GM21390 (cell line): ENCODE measurements around the gene THAP7.
A peak's percentile ranks its signal among the peaks of the same experiment; 100 is the strongest.
"Not testable (repeated sequence)": the region's sequence is repeated elsewhere in the genome, so short reads cannot be mapped to it uniquely, and the experiment has no call there.

ENCODE experiments used
- ATAC-seq: cut with Tn5 transposase; IDR thresholded peaks from one replicate; pipeline ENCODE4 v1.9.1; 2021; ENCODE audit not compliant: unreplicated experiment

Gene THAP7

DNA sequence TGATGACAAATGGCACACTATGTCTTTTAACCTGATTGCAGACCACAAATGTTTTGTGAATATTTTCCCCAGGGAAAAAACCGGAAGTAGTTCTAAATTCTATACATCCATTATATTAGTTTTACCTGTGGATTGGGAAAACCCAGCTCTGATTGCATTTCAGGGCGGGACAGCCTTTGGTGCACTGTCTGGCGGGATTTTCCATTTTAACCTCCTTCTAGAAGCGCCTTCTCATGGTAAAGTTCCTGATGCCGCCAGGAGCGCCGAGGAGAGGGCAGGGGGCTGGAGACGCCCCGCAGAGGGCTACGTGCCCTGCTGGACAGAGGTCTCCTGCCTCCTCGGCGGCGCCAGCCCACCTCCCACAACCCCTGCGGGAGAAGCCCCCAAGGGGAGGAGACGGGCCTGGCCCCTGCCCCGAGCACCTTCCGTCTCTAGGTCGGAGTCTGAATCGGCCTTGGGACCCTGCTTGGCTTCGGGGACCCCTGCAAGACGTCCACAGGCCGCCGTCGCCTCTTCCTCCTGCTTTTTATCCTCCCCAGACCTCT, 11.8 kb upstream of the THAP7 start:
- no peak for ATAC-seq

DNA sequence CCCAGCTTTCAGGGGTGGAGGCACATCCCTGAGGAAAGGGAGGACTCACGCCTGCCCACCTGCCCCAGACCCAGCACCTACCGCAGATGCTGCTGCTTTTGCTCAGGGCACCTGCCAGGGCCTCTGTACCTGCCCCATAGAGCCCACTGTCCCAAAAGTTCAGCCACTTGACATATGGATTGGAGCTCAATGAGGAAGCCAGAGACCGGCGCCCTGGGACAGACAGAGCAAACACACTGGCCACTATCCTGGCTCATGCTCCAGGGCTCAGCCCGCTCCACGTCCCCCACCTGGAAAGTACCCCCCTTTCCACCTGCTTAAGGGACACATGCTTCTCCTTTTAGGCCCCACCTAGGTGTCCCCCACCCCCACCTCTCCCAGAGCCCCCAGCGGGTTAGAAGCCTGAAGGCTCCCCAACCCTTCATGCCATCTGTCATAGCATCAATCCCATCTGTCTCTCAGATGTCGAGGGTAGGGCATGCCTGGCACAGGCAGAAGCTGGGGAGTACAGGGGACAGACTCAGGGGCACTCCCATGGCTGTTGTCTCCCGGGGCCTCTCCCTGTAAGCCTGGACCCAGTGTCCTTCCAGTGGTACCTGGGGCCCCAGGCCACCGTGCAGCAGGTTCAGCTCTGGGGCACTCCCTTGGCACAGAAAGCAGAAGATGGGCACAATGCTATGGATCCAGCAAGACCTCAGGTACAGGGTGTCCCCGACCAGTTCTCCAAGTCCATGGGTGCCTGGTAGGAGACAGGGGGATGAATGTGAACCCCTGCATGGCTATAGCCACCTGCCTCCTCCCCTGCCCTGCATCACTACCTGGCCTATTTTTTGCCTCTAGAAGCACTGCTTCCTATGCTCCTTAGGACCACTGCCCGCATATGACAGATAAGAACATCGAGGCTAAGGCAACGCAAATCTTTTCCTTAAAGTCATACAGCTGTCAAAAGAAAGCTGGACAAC, 10.8 kb upstream of the THAP7 start:
- ATAC-seq, result no peak

DNA sequence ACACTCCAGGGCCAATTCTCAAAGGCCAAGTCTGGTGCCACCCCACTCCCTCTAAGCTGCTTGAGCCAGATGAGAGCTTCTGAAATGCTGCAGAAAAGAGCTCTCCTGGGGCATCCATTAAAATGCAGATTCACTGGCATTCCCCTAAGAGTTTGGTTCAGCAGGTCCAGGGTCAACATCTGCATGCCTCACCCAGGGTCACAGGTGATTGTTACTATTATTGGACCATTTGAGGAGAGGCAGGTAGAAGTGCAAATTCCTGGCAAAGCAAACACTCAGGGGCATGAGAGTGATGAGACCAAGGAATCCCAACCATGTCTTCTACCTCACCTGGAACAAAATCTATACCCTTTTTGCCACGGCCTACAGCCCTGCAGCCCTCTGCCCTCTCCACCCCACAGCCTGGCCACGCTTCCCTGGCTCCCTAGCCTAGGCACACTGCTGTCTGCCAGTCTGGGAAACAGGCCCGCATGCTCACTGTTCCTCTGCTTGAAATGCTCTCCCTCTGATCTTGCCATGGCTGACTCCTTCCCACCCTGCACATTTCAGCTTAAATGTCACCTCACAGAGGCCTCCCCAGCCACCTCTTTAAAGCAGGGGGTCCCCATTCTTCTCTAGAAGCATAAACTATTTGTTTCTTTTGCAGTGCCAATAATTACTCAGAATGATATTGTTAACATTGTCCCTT, 8.7 kb upstream of the THAP7 start:
- ATAC-seq, result no peak

DNA sequence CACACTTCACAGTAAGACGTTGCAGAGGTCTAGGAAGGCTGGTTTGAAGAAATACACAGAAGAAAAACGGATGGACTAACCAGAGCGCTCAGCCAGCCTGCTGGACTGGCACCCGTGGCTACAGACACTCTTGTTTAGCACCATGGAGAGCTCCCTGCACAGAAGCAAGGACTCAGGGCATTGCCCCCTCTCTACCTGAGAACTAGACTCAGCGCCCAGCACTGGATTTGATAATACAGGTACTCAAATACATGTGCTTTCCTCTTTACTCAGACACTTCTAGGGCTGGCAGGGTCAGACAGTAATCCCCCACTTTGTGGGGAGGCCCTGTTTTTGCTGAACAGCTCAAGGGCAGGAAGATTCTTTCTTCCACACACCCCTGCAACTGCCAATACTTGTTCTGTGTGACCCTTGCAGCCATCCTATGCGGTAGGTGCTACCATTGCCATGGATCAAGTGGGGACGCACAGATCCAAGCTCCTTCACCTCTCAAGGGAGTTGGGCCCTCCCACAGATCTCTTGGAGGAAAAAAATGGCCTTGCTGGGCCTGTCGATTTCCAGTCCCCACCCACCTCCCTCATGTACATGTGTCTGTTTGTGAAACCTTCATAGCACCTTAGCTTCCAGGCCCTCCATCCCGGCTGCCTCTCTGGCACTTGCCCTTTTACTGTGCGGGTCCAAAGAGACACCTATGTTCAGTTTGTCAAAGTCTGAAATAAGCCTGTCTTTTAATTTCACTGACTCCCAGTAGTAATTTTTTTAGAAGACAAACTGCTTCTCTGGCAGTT, 7.9 kb upstream of the THAP7 start:
- ATAC-seq, result no peak

DNA sequence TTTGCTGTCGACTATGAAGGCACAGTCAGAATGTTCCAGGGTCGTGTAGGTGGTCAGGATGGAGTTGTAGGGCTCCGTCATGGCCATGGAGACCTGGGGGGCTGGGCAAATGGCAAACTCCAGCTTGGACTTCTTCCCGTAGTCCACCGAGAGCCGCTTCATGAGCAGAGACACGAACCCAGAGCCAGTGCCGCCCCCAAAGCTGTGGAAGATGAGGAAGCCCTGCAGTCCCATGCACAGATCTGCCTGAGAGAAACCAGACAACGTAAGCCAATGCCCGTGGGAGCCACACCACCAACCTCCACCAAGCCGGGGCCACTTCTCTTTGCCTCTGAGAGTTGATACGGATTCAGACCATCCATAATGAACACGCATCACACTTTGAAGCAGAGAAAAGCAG, 7.3 kb upstream of the THAP7 start:
- not testable (repeated sequence) for ATAC-seq

DNA sequence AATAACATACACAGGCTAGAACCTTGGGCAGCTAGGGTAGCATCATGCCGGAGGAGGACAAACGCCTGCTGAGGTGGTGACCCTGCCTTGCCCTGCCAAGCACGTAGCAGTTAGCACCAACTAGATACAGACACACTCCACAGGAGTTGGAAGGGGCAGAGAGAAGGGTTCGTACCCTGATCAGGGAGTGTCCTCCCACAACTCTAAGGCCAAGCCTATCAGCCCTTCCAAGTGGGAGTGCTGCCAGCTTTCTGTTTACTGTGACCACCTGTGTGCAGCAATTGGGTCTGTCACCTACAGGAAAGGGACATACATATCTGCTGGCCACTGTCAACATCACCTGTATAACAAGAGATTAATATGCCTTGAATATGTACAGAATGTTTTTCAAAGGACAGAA, 1.9 kb upstream of the THAP7 start:
- no peak for ATAC-seq

DNA sequence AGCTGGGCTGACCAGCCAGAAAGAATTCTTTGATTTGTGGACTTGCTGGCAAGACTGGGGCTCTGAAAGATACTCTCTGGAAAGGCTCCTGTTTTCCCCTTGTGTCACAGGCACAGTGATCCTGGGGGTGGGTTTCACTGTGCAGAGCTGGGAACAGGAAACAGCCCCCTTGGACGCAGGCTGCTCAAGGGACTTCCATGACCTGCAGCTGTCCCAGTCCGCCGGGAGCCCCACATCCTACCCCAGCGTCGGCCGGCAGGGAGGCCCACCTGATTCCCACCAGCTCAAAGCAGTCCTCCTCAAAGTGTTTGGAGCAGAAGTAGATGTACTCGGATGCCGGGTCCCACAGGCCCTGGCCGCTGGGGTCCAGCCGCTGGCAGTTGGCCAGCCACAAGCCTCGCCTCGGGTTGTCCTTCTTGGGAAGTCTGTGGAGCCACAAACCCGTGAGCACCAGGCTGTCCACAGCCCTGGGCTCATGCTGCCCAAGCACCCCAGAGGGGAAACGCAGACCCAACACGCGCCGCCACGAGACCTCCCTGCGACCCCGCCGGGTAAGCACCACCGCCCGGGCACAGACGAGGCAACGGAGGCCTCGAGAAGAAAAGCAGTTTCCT, 824 bp downstream of the THAP7 start:
- ATAC-seq, result peak; percentile 2

DNA sequence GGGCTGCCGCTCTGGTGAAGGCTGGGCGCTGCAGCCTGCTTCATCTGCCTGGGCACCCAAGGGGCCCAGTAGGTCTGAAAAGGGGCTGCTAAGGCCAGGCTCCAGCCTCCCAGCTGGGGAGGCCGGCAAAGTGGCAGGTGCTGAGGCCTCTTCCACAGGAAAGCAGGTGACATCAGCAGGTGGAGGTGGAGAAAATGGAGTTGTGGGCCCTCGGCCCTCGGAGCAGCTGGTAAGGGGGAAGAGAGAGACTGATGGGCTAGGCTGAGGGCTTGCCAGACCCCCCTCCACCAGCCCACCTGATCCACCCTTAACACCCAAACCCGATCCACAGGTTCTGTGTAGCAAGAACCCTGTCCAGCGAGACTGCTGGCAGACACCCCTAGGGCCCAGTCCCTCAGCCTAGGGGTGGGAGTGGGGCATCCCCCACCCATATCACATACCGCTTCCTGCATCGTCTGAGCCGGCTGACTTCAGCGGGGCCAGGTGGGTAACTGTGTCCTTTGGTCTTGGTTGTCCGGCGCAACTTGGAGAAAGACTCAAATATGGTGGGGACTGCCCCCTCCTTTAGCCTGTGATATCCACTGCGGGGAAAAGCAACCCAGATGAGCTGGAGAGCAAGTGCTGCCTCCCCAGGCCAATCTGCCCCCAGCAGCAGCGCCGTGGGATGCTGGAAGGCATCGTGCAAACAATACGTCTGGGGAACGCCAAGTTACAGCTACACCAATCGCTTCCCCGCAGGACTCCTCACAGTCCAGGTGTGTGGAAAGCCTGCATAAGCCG, 1.5 kb downstream of the THAP7 start:
- ATAC-seq, result no peak

DNA sequence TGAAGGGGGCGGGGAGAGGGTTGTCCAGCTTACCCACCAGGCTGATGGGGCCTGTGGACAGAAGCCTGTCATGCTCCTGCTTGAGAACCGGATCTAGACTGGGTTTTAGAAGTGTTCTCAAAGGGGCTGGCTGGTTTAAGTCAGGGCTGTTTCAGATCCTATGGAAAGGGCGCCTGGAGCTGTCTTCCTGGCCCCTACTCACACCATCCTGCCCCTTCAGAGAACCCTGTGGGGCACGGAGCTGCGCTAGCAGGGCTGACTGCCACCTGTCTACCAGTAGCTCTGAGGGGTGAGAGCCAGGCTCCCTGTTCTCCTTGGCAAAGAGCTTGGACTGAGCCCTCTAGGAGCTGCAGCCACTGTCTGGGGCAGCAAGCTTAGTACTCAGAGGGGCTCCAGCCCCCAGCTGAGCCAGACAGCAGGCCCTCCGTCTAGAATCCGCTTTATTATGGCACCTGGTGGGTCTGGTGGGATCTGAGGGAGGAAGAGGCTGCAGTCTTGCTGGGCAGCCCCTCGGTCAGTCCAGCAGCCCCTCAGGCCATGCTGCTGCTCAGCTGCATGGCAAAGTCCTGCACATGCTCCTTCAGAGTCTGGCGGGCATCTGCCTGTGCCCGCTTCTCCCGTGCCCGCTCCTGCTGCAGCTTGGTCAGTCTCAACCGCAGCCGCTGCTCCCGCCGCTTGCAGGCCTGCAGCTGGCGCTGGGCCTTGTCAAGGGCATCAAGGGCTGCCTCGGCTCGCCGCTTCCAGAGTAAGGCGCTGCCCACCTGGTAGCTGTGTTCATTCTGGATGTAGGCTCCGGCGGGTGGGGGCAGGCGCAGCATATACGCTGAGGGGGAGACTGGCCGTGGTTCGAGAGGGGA, 2.3 kb downstream of the THAP7 start:
- ATAC-seq, result no peak

DNA sequence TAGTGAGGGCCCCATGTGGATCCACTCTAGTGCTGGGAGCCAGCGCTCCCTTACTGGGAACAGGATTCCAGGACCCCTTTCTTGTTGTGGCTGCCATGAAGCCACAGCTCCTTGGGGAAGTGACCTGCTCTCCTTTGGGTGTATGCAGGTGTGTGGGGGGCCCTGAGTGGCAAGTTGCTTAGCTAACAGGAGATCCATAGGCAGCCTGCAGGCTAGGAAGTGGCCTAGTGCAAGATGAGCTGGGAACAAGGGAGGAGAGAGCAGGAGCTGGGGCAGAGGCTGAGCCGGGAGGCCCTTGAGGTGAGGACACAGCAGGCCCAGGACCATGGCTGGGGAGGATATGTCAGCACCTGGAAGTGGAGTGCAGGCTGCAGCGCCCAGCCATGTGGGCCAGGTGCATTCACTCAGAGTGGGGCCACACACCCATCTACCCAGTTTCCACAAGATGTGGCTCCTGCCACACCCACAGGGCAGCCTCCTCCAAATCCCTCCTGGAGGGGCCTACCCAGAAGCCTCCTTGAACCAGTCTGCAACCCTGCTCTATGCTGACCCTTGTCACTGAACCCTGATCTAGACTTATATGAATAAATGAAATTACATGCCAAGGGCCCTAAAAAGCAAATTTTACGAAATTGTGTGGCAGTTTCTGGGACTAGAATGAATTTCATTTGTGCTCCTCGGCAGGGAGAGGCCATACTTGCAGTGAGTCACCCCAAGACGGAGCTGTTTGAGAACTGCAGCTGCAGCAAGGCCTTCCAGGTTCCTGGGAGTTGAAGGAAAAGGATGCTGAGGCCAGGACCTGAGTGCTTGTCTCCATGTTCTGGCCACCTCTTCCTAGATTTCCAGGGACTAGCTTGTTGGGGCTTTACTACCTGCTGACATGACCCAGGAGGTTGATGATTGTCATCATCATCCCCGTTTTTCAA, 3.2 kb downstream of the THAP7 start:
- ATAC-seq, result no peak

DNA sequence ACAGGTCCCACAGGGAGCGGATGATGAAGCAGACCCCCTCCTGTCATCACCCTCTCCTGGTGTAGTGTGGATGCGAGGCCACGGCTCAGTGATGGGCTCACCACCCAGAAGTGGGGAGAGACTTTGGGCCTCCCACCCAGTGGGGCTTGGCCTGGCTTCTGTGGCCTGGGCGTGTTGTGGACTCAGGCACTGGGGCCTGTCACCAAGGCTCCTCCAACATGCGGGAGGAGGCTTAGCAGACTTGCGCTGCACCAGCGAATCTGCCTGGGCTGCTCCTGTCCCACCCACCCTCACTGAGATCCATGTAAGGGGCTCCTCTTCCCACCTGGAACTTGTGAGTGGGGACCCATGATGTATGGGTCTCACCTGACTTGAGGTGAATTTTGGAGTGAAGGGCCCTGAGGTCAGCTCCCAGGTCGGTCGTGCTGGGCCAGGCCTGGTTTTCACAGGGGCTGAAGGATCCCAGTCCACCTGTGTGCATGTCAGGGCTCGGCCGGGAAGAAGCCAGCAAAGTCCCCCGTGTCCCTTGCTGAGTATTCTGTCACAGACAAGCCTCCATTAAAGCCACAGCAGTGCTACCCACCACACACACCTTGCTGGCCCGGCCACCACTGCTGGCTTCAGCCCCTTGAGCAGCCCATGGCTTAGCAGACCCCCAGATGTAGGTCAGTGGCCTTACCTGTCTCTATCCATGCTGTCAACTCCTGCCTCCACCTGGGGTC, 4.2 kb downstream of the THAP7 start:
- ATAC-seq, result no peak

DNA sequence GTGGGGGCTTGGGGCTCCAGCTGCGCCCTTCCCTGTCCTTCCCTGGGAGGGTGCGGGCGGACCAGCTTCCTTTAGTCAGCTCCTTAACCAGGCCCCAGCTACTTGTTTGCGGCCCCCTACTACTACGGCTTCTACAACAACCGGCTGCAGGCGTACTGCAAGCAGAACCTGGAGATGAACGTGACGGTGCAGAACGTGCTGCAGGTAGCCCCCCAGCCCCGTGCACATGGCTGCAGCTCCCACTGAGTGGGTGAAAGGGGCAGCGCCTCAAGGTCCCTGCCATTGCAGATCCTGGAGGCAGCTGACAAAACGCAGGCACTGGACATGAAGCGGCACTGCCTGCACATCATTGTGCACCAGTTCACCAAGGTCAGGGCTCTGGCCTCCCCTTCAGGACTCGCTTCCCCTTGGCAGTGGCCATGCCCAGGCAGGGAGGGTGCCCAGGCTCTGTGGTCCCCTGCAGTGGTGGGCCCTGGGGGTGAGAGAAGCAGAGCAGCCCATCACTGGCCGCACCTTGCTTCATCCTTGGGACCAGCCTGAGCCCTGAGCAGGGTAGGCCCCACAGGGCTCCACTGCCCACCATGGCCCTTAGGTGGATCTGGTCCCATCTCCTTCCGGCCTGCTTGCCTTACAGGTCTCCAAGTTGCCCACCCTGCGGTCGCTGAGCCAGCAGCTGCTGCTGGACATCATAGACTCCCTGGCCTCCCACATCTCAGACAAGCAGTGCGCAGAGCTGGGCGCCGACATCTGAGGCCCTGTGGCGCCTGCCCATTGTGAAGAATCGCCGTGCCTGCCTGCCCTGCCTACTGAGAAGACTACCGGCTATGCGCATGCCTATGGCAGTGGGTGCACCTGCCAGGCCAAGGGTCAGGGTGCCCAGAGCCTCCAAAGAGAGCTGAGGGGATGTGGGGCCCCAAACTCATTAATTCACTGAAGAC, 5.1 kb downstream of the THAP7 start:
- ATAC-seq, result no peak

DNA sequence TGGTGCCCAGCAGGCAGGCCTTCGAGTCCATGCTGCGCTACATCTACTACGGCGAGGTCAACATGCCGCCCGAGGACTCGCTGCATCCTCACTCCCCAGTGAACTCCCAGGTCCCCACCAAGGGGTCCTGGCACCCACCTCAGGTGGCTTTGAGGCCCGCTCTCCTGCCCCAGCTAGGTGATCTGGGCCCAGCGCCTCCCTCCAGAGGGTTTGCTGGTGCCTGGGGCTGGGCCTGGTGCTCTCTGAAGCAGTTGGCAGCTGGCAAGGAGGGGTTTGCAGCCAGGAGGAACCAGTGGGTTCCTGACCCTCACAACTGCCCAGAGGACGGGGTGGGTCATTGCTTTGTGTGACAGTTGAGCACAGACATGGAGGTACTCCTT, 5.9 kb downstream of the THAP7 start:
- no peak for ATAC-seq

DNA sequence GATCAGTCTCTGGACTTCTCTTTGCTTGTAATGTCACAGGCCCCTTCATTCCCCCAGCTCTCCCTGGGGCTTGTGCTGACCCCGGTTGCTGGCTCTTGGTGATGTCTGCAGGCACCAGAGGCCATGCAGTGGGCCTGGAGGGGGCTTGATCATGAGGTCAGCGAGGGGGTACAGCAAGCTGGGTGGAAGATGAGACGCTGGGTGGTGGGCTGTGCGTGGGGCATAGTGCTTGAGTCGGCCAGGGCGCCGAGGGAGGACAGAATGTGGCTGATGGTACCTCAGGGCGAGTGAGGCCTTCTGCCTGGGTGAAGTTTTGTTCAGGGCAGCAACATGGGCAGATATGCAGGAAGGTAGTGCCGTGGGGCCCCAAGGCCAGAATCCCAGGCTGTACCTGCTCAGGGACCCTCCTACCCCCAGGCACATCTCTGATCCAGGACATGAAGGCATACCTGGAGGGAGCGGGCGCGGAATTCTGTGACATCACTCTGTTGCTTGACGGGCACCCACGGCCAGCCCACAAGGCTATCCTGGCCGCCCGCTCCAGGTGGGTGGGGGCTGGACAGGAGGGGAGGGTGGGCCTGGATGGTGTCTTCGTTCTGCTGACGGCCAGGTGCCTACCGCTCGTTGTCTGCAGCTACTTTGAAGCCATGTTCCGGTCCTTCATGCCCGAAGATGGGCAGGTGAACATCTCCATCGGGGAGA, 6.4 kb downstream of the THAP7 start:
- no peak for ATAC-seq

DNA sequence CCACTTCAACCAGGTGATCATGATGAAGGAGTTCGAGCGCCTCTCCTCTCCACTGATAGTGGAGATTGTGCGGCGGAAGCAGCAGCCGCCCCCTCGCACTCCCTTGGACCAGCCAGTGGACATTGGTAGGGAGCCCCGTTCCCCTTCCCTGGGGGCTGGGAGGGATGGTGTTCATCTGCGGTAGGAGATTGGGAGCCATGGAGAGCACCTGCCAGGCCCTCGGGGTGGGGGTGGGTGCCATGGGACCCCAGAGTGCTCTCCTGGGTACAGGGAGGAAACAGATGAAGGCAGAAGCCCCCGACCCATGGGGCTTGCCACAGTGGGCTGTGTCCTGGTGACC, 7.0 kb downstream of the THAP7 start:
- no peak for ATAC-seq
